HG03175 (cell line): Measurements from ENCODE around the gene CFAP54.

Experiments
- ATAC-seq: cut with Tn5 transposase; IDR thresholded peaks from one replicate; pipeline ENCODE4 v1.9.1; 2021; ENCODE audit warnings: mild to moderate bottlenecking, moderate library complexity; ENCODE audit not compliant: unreplicated experiment

The CFAP54 gene

GRCh38 chr12:96810477-96810876, 321.1 kb downstream of the CFAP54 start:
- no peak for ATAC-seq

DNA sequence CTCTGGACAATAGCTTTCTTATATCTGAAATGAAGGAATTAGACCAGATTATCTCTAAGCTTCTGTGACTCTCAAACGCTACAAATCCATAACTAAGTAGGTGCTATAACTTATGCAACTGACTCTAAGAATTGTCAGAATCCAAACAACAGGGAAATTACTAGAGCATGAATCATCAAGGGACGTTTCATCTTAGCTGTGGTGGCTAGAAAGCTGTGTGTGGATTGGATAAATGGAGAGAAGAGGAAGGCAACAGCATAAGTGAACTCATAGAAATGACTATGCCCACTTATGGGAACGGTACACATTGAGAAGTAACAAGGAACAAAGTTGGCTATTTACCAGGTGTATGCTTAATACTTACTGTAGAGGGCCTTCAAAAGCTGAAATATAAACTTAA, 321.7 kb downstream of the CFAP54 start:
- ATAC-seq: no peak

- ATAC-seq: peak; percentile 52
Observed at GRCh38 chr12:96812153-96812552, 322.8 kb downstream of the CFAP54 start.

GRCh38 chr12:96814200-96814599, 324.8 kb downstream of the CFAP54 start:
- no peak for ATAC-seq

GRCh38 chr12:96821592-96821991, 332.2 kb downstream of the CFAP54 start:
- no peak for ATAC-seq

DNA sequence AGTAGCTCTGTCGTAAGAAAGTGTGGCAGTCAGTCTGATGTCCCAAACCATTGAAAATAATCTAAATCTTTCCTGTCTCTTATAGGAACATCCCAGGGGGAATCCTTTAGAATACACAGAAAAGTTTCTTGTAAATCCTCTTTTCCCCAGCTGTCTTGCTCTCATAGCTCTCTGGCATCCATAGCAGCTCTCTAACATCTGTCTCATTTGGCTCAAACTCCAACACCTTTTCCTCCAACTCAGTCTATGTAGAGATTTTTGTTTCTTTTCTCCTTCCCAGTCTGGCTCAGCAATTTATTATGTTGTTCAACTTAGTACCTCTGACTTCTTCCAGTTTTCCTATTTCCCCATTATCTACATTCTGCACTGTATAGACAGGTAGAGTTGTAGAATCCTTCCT, 333.3 kb downstream of the CFAP54 start:
- no peak for ATAC-seq

- ATAC-seq: no peak
Observed at GRCh38 chr12:96824074-96824837, 334.9 kb downstream of the CFAP54 start.

DNA sequence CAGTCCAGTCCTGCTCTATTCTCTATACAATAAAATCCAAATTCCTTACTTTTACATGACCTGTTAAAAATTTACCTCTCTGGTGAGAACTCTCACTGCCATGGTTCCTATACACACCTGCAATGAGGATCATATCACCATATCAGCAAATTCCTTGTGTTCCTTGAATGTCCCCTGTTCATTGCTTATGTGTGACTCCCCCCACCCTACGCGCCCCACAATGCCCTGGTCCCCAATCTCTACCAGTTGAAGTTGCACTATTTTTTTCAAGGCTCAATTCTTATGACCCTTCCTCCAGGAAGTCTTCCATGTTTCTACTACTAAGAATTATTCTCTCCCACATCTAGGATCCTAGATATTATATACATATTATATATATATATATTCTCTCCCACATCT, 335.5 kb downstream of the CFAP54 start:
- no peak for ATAC-seq

GRCh38 chr12:96828169-96828789, 338.9 kb downstream of the CFAP54 start:
- ATAC-seq: no peak

- no peak for ATAC-seq
Observed at GRCh38 chr12:96829354-96829753, 340.0 kb downstream of the CFAP54 start.

DNA sequence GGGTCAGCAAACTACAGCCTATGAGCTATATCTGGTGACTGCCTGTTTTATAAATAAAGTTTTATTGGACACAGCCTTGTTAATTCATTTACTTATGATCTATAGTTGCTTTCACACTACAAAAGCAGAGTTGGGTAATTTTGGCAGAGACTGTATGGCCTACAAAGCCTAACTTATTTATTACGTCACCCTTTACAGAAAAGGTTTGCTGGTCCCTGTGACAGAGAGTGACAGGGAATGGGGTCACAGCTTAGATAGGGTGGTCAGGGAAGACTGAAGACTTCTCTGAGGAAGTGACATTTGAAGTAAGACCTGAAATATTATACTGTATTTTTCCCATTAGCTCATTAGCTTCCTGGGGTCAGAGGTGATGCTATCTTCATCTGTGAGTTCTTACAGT, 342.0 kb downstream of the CFAP54 start:
- no peak for ATAC-seq

GRCh38 chr12:96846293-96846692, 356.9 kb downstream of the CFAP54 start:
- no peak for ATAC-seq

DNA sequence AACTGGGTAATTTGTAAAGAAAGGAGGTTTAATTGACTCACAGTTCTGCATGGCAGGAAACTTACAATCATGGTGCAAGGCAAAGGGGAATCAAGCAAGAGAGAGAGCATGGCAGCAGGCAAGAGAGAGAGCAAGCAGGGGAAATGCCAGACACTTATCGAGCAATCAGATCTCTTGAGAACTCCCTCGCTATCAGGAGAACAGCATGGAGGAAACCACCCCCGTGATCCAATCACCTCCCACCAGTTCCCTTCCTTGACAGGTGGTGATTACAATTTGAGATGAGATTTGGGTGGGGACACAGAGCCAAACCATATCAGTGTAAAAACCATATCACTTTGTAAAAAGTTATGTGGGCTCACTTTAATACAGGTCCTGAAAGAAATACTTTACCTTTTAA, 361.3 kb downstream of the CFAP54 start:
- no peak for ATAC-seq

DNA sequence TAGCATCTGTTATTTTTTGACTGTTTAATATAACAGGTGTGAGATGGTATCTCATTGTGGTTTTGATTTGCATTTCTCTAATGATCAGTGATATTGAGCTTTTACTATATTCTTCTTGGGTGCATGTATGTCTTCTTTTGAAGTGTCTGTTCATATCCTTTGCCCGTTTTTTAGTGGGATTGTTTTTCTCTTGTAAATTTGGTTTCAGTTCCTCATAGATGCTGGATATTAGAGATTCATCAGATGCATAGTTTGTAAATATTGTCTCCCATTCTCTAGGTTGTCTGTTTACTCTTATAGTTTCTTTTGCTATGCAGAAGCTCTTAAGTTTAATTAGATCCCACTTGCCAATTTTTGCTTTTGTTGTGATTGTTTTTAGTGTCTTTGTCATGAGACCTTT, 368.8 kb downstream of the CFAP54 start:
- no peak for ATAC-seq

DNA sequence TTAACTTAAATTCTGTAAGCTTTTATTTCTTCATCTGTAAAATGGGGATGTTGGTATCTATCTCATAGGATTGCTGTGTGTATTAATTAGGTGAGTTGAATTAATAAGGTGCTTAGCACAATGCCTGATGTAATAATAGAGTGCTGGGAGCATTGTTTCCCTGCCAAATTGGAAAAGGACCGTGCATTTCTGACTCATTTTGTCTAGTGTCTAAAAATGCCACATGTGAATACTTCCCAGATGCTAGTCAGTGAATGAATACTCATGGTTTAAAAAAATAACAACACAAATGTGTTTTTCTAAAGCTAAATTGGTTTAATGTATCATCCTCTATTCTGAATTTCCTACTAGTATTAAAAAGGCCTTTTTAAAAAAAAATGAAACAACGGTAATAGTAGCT, 372.3 kb downstream of the CFAP54 start:
- ATAC-seq: no peak

DNA sequence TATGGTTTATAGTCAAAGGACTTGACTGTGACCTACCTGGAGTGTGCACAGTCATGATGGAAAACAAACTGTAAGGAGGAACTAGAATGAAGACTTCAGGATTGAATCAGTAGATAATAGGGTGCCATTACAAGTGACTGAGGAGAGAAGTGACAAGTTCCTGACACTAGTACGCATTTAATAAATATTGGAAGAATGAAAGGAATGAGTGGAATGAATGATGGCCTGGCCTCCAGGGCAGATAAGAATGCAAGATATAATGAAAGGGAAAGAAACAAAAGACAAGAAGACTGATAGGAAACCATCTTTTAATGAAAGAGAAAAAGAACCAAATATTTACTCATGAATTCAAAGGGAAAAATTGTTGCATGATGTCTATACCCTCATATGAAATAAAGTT, 372.9 kb downstream of the CFAP54 start:
- no peak for ATAC-seq

DNA sequence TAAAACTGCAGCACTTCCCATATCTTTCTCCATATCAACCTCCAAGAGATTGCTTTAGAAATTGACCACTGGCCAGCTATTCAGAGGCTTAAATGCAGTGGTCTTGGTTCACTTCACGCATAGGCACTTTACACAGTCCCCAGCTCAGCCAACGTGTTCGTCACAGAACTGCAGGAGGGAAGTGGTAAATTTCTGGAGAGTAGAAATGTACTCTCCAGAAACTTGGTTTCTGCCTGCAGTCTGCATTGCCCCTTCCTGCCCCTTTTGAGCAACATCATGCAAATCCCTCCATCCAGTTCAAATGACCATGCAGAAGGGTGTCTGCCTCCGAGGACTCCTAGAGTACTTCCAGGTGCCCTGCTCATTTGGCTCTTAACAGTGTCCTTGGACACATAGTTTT, 375.0 kb downstream of the CFAP54 start:
- no peak for ATAC-seq

DNA sequence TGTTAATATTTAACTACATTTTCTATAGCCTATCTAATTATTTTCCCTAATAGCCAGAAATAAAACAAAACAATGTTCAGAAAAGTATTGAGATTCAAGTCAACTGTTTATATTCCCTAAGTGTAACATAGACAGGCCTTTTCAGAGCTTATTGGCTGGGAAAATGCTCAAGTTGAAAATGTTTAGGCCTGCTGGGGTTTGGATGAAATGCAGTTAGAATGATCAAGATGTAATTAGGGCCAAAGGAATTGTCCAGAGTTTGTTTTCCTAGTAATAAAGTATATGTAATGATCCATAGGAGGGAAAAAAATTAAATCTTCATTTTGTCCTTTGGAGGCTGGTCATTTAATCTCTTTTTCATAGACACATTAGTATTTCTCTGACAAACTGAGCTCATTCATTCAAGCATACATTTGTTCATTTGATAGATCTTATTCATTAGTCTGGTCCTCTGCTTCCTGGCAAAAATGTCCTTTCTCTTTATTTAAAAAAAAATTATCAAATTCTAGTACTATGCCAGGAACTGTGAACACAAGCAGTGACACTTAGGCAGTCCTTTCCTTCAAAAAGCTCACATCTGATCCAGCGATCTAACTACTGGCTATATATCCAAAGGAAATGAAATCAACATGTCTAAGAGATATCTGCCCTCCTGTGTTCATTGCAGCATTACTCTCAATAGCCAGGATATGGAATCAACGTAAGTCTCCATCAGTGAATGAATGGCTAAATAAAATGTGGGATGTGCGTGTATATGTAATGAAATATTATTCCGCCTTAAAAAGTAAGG, 377.6 kb downstream of the CFAP54 start:
- no peak for ATAC-seq

GRCh38 chr12:96870946-96871345, 381.6 kb downstream of the CFAP54 start:
- ATAC-seq: no peak

- no peak for ATAC-seq
Observed at GRCh38 chr12:96872961-96873360, 383.6 kb downstream of the CFAP54 start.

DNA sequence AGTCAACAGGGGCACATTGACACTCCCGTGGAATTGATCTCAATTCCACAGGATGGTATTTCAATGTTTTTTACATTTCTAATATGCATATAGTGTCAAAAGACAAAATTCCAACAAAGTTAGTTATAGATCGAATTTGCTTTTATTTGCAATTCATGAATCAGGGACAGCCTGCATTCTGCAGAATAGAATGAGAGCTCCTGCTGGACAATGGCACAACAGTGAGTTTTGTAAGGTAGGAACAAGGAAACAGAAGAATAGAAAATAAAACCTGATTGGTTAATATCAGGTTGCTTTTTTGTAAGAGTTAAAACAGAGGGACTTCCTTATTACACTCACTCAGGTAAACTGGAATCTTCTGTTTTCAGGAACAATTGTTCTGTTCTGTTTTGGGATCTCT, 384.8 kb downstream of the CFAP54 start:
- no peak for ATAC-seq

GRCh38 chr12:96876966-96877365, 387.6 kb downstream of the CFAP54 start:
- ATAC-seq: no peak
